ENCODE measurements around the gene OR51V1.

- TF ChIP-seq CTCF (conservative IDR thresholded peaks at IDR 0.05) (no peak), ZFX (IDR thresholded peaks at IDR 0.05) (no peak)
Observed at GRCh38 chr11:5243816-5244180, 43.3 kb upstream of the OR51V1 start.
